Esophagus muscularis mucosa (tissue), 3 donors: ENCODE data around the gene SPAG16.

Experiments
- CTCF ChIP-seq, 3 experiments: fragments of 200-600 bp in 2 of 3; fragments of 450-650 bp in 1 of 3; sonication (generic) in 2 of 3; IDR thresholded peaks; one replicate each; pipeline ENCODE4 v1.5.1; 2017 to 2019; ENCODE audit warnings: antibody characterized with exemption in 3 of 3, mild to moderate bottlenecking in 2 of 3, moderate library complexity in 1 of 3
- POLR2A ChIP-seq: fragments of 450-650 bp; IDR thresholded peaks from one replicate; pipeline ENCODE4 v1.6.1; 2017; ENCODE audit warnings: antibody characterized with exemption, moderate library complexity, mild to moderate bottlenecking, low read depth

GRCh38 chr2:214341646-214342045 is 1057.4 kb downstream of the SPAG16 start:
- TF ChIP-seq POLR2A: no peak
- no peak for TF ChIP-seq CTCF (IDR thresholded peaks at IDR 0.05)
